GM18517 (cell line): ENCODE results near the gene RPL10.

ENCODE experiments used
- ATAC-seq: cut with Tn5 transposase; IDR thresholded peaks from one replicate; pipeline ENCODE4 v1.9.1; 2021; ENCODE audit warnings: mild to moderate bottlenecking, moderate library complexity; ENCODE audit not compliant: unreplicated experiment

RPL10 gene

GRCh38 chrX:154397888-154398667, at the start of gene RPL10:
Gene RPL10 (plus strand): TSS chrX:154398377. CDS start chrX:154398520, 143 bp downstream.
- peak; percentile 65 for ATAC-seq

GRCh38 chrX:154348646-154349358, 49.4 kb upstream of the RPL10 start:
- no peak for ATAC-seq

- no peak for ATAC-seq
These were observed 48.7 kb upstream of the RPL10 start for GRCh38 chrX:154349359-154349935.

- no peak for ATAC-seq
These were observed 48.2 kb upstream of the RPL10 start for GRCh38 chrX:154349979-154350378.

- ATAC-seq, result no peak
These were observed 47.6 kb upstream of the RPL10 start for GRCh38 chrX:154350429-154351182.

GRCh38 chrX:154351183-154352011, 46.8 kb upstream of the RPL10 start:
- ATAC-seq, result no peak

- no peak for ATAC-seq
These were observed 46.2 kb upstream of the RPL10 start for GRCh38 chrX:154352012-154352401.

GRCh38 chrX:154352466-154352865, 45.7 kb upstream of the RPL10 start:
- ATAC-seq, result no peak

- ATAC-seq, result no peak
These were observed 44.9 kb upstream of the RPL10 start for GRCh38 chrX:154353172-154353843.

GRCh38 chrX:154354013-154354412, 44.2 kb upstream of the RPL10 start:
- no peak for ATAC-seq

GRCh38 chrX:154354516-154354915, 43.7 kb upstream of the RPL10 start:
- no peak for ATAC-seq

GRCh38 chrX:154355094-154355775, 42.9 kb upstream of the RPL10 start:
- no peak for ATAC-seq

- ATAC-seq, result no peak
These were observed 42.4 kb upstream of the RPL10 start for GRCh38 chrX:154355776-154356140.

GRCh38 chrX:154356596-154356995, 41.6 kb upstream of the RPL10 start:
- no peak for ATAC-seq

GRCh38 chrX:154357205-154357604, 41.0 kb upstream of the RPL10 start:
- ATAC-seq, result no peak

- ATAC-seq, result no peak
These were observed 40.2 kb upstream of the RPL10 start for GRCh38 chrX:154358011-154358410.

GRCh38 chrX:154358829-154359228, 39.3 kb upstream of the RPL10 start:
- ATAC-seq, result no peak

GRCh38 chrX:154359362-154360154, 38.6 kb upstream of the RPL10 start:
- ATAC-seq, result no peak
